GM21717 (cell line): ENCODE results near the gene DOC2B.
"Not testable (repeated sequence)": the region's sequence is repeated elsewhere in the genome, so short reads cannot be mapped to it uniquely, and the experiment has no call there.

Experiments used
- ATAC-seq: cut with Tn5 transposase; IDR thresholded peaks from one replicate; pipeline ENCODE4 v1.9.1; 2021; ENCODE audit warnings: mild to moderate bottlenecking, moderate library complexity; ENCODE audit not compliant: unreplicated experiment

Gene DOC2B

DNA sequence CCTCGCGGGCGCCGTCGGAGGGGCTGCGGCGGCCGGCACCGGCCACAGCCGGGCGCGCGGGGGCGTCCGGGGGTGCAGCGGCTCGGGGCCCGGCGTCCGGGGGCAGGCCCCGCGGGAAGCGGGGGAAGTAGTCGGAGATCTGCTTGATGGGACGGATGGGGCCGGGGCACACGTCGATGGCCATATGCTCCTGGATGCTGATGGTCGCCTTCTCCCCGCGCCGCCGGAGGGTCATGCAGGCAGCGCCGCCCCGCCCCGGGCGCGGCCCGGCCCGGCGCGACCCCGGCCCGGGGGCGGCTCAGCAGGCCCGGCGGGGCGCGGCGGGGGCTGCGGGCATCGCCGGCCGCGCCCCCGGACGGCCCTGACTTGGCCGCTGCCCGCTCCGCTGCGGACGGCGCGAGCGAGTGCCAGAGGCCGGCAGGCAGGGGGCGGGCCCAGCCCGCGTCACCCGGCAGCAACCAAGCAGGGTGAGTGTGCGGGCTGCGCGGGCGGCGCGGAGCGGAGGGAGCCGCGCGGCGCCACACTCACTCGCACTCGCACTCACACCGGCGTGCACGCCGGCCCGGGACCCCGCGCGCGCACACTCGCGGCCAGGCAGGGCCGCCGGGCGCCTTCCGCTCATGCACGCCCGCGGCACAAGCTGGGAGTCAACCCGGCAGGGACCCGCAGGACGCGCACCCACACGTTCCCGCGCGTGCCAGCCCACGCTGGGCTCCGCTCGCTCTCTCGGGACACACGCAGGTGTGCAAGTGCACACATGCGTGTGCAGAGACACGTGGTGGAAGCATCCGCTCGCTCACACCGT is at the start of gene DOC2B:
Gene DOC2B, minus strand, starts transcription at position 406 of the 805 bp plus-strand sequence. Its CDS starts 171 bp downstream, at position 235.
- no peak for ATAC-seq

DNA sequence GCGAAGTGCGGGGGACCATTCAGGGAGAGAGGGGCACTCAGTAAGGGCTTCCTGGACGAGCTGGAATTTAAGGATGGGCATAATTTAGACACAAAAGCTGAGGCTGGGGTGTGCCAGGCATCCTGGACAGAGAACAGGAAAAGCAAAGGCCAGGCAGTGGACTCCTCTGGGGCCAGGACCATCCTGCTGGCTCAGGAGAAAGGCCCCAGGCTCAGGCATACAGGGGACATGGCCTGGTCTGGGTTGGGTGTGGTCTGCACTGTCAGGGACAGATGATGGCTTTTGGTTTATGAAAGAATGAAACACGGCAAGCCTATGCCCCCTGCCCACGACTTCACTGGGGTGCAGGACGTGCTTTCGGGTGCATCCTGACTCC is 48.9 kb upstream of the DOC2B start:
- no peak for ATAC-seq

DNA sequence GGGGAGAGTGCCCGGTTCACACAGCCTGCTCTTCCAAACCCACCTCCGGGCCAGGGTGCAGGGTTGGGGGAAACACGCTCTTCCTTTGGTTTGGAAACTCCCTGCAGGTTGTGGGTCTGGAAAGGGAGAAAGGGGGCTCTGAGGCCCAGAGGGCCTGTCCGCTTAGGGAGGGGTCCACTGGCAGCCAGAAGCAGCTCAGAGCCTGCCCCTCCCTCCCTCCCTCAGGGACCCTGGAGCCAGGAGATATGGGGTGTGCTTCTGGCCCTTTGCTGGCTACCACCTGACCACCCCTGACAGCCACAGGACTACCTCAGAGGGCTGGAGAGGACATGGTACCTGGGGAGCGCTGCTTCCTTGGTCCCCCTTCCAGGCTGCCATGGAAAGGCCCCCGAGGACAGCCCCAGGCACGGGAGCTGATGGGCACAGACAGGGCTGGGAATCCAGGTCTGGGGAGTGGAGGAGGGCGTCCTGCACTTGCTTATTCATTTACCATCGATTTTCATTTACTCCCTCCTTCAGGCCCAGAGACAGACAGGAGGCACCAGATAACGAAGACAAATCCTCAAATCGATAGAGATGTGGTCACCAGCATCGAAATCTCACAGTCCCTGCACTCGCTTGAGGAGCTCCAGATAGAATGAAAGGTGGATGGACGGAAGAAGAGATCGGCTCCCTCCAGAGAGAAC is 48.4 kb upstream of the DOC2B start:
- ATAC-seq, result no peak

DNA sequence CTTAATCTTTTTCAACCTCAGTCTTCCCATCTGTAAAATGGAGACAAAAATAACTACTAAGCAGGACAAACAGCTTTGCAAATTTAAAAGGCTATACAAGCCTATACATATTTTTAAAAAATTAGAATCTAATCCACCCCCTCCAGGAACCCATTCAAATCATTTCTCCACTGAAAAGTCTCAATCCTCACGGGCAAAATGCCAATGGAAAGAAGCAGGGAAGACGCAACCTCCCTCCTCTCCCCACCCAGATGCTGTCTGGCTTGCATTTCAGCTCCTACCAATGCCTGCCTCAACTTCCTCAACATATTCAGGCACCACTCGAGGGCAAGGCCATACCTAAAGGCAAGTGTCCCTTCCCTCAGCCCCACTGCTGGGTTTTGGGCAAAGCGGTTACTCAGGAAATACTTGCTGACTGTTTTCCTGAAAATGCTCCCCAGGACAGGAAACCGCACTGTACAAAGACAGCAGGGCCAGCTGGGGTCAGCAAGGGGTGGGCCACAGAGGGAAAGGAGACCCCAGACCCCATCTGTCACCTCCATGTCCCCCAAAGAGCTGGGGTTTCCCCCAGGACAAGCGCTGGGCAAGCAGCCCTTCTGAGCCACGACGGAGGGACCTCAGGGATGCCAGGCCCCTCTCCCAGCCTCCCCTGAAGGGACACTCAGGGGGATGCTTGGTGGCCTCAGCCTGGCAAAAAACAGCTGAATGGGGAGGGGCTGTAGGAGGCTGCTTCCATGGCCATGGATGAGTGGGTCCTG is 47.7 kb upstream of the DOC2B start:
- ATAC-seq, result no peak

DNA sequence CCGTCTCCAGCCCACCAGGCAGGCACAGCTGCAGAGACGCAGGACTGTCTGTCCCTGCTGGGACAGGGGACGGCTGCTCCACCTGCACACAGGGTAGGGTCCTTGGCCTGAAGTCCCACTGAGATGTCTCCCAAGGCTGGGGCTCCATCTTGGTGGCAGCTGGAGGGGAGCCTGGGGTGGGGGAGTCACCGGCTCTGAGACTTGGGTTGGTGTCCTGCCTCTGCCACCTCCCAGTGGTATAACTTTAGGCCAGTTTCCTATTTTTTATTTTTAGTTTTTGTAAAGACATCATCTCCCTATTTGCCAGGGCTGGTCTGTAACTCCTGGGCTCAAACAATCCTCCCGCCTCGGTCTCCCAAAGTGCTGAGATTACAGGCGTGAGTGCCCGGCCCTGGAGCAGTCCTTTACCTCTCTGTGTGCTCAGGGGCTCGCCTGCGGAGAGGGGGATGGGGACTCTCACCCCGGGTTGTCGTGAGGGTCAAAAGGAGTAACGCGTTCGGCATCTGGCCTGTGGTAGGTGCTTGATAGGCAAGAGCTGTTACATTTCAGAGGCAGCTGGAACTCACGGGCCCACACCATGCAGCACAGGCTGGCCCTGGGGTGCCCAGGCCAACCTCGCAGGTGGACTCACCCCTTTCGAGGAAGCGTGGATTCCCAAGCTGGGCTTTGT is 46.6 kb upstream of the DOC2B start:
- ATAC-seq, result no peak

DNA sequence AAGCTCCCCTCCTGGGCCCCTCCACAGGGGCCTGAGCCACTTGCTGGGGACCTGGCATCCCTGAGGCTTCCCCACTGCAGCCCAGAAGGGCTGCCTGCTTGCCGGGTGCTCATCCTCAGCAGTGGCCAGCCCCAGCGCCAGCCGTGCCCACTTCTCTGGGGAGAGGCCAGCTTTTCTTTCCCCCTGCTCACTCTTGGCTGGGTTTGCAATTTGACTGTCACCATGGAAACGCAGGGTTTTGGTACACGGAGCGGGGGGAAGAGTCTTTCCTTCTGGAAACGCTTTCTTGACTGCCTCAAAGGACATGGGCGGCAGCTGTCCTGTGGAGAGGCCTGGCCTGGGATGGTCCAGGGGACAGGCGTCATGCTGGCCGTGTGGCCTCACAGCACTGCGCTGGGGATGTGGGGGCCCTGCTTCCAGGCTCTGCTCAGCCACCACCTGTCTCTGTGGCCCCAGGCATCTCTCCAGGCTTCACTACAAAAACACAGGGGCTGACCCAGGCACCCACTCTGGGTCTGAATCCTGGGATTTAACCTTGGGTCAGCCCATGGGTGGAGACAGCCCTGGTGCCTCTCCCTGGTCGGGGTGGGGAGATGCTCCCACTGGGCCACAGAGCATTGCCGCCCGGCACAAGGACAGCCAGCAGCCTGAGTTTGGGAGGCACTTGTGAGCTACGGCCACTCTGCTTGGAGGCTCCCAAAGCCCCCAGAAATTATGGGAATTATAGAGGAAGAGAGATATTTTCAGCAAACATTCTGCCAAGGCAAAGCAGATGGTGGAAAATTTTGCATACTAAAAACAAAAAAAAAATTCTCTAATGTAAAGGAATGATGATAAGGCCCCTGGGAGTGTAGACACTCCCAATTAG is 45.9 kb upstream of the DOC2B start:
- no peak for ATAC-seq

DNA sequence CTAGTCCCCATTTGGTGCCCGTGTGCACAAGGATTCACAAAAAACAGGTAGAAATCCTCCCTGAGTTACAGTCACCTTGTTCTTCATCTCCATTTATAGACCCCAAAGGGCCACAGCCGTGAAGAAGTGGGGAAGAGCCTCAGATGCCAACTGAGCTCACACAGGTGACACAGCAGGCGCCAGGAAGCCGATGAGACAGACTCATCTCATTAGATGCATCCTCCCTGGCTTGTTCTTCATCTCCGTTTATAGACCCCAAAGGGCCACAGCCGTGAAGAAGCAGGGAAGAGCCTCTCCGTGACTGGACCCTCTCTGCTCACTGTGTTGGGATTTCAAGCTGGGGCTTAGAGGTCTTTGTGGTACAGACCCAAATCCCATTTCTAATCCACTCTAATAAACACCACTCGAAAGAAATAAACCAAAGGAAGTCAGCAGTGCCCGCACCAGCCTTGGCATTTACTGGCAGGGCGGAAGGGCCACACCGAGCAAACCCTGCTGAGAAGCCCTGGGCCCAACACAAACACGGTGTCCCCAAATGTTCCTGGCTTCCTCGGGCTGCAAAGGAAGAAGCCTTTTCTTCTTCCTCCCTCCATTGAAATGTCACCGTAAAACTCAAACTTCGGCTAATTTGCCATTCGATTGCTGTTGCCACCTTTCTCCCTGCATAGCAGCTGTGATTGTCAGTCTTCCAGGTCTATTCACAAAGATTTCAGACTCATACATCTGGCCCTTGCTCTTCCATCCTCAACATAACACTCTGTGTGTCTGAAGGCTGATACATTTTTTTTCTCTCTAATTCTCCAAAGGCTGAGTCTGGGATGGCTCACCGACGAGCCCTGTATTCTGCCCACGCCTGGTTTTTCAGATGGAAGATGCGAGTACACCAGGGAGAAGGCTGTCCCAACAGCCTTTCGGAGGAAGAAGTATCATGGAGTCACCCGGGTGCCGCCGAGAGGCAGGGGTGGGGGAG is 44.9 kb upstream of the DOC2B start:
- ATAC-seq, result no peak

DNA sequence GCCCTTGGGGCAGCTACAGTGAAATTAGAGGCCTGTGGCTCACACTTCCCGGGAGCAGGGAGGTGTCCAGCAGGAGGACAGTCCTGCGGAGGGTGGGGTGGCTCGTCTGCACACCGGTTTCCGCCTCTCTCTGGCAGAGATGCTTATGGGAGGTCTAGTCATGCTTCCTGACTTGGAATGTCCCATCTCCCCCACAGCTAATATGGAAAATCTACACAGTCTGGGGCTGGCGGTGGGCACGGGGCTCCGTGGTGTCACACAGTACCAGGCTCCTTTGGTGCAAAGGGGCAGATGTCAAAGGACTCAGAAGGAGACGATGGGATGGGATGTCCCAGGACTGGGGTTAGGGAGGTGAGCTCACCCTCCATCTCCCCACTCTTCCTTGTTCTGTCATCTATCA is 44.1 kb upstream of the DOC2B start:
- ATAC-seq, result no peak

DNA sequence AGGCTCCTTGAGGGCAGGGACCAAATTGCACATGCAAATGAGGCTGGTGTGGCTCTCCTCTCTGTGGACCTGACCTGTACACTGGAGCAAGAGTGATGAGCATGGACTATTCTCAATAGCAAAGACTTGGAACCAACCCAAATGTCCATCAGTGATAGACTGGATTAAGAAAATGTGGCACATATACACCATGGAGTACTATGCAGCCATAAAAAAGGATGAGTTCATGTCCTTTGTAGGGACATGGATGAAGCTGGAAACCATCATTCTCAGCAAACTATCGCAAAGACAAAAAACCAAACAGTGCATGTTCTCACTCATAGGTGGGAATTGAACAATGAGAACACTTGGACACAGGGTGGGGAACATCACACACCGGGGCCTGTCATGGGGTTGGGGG is 43.1 kb upstream of the DOC2B start:
- ATAC-seq, result not testable (repeated sequence)

DNA sequence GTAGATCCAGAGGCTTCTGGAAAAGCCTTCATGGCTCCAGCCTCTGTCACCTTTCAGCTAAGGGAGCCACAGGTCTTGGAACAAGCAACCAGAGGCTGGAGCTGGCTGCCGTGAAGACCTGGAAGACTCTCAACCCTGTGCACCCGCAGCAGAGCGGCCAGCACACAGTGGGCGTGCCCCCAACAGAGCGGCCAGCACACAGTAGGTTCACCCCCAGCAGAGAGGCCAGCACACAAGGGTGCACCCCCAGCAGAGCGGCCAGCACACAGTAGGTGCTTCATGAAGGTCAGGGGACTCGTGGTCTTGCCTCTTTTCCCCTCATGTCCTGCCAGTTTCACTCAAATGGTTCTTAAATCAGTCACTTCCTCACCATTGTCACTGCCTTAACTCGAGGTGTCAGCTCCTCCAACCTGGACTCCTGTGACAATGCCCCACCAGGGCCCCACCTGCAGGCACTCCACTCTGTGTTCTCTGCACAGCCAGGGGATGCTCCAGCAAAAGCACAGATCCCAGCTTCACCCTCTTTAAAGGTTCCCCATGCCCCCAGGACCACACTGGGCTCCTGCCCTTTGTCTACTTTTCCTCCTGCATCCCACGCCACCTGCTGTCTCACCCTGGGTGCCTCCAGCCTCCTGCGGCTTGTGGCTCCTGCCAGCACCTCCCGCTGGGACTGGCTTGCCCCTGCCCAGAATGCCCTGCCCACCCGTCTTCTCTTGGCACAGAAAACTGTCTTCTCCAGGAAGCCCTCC is 42.4 kb upstream of the DOC2B start:
- no peak for ATAC-seq

DNA sequence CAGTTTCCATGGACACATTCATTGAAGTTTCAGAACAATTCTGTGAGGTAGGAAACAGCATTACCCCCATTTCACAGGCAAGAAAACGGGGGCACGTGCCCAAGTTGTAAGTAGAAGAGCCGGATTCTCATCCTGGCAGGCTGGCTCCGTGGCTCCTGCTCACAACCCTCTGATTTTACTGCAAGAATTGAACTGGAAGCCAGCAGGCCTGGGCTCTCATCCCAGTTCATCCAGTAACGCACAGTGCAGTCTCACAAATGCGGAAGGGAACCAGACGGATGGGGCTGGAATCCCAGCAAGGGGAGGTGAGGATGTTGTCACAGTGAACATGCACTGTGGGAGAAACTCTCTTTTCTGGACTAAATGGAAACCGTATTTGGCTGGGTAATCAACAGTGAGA is 40.7 kb upstream of the DOC2B start:
- ATAC-seq, result no peak

DNA sequence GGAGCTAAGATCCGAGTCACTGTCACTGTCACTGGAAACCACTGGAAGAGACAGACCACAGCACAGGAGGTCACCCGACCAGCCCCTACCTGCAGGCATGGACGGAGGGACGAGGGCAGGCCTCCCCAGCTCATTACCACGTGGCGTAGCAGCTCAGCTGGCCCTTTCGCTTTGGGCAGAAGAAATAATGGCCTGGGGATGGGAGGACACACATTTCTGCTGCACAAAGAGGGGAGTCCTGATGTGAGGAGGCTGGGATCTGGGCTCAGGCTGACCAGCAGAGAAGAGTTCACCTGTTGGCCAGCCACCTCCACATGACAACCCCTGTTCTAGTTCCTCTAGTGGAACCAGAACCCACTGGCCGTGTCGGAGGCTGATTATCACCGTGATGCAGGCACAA is 38.2 kb upstream of the DOC2B start:
- no peak for ATAC-seq

DNA sequence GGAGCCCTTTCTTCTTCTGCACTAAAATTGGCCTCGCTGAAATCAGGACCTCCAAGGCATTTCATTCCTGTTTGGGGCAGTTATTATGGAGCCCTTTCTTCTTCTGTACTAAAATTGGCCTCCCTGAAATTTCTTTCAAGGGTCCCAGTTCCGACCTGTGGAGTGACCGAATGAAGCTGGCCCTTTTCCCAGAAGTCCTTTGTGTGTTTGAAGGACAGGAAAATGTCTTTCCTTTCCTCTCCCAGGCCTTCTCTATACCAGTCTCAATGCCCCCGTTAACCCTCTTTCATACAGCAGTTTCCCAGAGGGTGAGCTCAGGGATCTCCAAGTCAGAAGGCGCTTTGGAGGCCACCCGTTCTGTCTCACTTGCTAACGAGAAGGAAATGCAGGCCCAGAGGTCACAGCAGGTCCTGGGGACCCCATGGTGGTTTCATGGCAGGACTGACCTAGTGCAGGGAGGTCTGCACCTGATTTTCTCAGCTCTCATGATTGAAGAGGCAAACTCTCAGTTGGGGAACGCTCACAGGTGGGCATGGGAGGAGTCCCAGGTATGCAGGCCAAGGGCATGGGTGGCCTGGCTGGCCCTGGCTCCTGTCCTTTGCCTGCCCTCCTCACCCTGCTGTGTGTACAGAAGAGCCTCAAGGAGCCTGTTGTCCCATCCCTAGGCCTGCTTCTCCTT is 37.1 kb upstream of the DOC2B start:
- ATAC-seq, result no peak

DNA sequence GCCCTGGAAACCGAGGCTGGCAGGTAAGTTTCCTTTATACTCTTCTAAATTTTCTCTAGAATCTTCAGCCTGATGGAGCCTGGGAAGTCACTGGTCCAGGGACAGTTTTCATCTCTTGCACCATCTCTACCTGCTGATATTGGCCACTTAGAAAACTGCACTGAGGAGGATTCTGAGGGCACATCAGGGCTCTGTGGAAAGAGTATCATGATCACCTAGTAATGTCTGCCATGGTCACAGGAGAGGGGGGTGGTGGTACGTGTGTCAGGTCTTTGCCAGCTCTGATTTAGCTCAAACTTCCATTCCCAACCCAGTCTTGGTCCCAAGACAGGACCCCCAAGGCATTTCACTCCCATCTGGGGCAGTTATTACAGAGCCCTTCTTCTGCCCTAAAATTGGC is 35.2 kb upstream of the DOC2B start:
- no peak for ATAC-seq

DNA sequence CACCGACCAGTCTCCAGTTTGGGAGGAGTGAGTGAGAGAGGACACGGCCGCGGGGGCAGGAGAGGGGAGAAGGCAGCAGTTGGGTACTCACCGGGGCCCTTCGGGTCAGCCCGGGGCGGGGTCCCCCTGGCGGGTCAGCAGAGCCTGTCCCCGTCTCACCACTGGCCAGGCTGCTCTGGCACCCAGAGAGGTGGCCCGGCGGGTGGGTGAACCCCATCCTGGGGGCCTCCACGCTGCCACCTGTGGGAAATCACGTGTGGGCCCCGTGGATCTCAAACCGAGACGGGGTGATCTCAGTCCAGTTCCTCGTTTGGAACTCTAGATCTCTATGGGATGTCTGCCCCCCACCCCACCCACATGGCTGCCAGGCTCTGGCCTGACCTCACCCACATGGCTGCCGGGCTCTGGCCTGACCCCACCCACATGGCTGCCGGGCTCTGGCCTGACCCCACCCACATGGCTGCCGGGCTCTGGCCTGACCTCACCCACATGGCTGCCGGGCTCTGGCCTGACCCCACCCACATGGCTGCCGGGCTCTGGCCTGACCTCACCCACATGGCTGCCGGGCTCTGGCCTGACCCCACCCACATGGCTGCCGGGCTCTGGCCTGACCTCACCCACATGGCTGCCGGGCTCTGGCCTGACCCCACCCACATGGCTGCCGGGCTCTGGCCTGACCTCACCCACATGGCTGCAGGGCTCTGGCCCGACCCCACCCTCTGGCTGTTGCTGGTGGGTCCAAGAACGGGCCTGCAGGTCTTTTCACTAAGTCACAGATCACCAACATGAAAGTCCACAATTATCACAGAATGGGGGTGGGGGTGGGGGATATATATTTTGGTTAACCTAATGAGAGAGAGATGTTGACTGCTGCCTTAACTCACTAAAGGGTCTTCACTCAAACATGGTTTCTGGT is 34.4 kb upstream of the DOC2B start:
- not testable (repeated sequence) for ATAC-seq

DNA sequence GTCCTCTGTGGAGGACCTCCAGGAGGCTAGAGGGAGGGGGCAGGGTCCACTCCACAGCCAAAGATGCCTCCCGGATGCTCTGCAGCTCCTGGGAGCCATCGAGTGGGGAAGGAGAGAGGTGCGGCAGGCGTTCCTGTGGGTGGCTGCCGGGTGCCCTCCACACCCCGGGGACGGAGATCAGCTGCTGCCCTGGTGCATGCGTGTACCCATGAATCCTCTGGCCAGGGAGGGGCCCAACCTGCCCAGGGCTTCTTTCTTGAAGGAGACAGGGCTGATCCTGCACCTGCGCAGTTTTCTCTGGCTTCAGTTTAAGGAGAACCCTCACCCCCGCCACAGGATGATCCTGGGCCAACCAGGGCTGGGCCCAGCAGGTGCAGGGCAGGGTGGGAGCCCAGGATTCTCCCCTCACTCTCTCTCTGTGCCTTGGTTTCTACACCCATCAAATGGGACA is 33.5 kb upstream of the DOC2B start:
- ATAC-seq, result no peak
